OCI-LY1 (cell line): ENCODE measurements around the gene ADGRG4.

ENCODE experiments used
- H2AFZ ChIP-seq: fragments of 200-600 bp; sonication (generic), shearing (Covaris generic); 2 replicates; pipeline ENCODE4 v1.6.0; 2014; ENCODE audit warnings: antibody characterized with exemption, mild to moderate bottlenecking, low read length
- H3F3A ChIP-seq: fragments of 200-600 bp; sonication (generic), shearing (Covaris generic); 2 replicates; pipeline ENCODE4 v1.6.0; 2014; ENCODE audit warnings: mild to moderate bottlenecking, antibody characterized with exemption, low read length, moderate library complexity; ENCODE audit not compliant: insufficient read depth
- H3K27ac ChIP-seq: fragments of 200-600 bp; sonication (generic); 2 replicates; pipeline ENCODE4 v1.5.1; 2014; ENCODE audit warnings: low read length, mixed run types, mild to moderate bottlenecking, low read depth; ENCODE audit not compliant: poor library complexity, severe bottlenecking
- H3K27me3 ChIP-seq: fragments of 200-600 bp; sonication (generic); 2 replicates; pipeline ENCODE4 v1.6.0; 2014; ENCODE audit warnings: antibody characterized with exemption, mild to moderate bottlenecking, low read length, moderate library complexity; ENCODE audit not compliant: insufficient read depth
- H3K36me3 ChIP-seq: fragments of 200-600 bp; sonication (generic); 2 replicates; pipeline ENCODE4 v1.6.1; 2014; ENCODE audit warnings: mild to moderate bottlenecking, antibody characterized with exemption, low read length, moderate library complexity, mixed read lengths; ENCODE audit not compliant: insufficient read depth
- H3K4me1 ChIP-seq: fragments of 200-600 bp; sonication (generic); 2 replicates; pipeline ENCODE4 v1.5.1; 2014; ENCODE audit warnings: mild to moderate bottlenecking, low read length, moderate library complexity; ENCODE audit not compliant: insufficient read depth, severe bottlenecking
- H3K4me2 ChIP-seq: fragments of 200-600 bp; sonication (generic), shearing (Covaris generic); 2 replicates; pipeline ENCODE4 v1.6.1; 2014; ENCODE audit warnings: low read length
- H3K4me3 ChIP-seq: fragments of 200-600 bp; sonication (generic); 2 replicates; pipeline ENCODE4 v1.5.1; 2014; ENCODE audit warnings: low read length, low read depth, mild to moderate bottlenecking, mixed read lengths; ENCODE audit not compliant: poor library complexity, severe bottlenecking
- H3K79me2 ChIP-seq: fragments of 200-600 bp; shearing (Covaris generic); 2 replicates; pipeline ENCODE4 v1.6.1; 2016; ENCODE audit warnings: mixed run types, low read length, mixed read lengths; ENCODE audit not compliant: insufficient read depth
- H3K9ac ChIP-seq: fragments of 200-600 bp; sonication (generic), shearing (Covaris generic); 2 replicates; pipeline ENCODE4 v1.6.1; 2014; ENCODE audit warnings: mild to moderate bottlenecking, low read length, mixed read lengths
- H3K9me2 ChIP-seq: fragments of 200-600 bp; sonication (generic), shearing (Covaris generic); 2 replicates; pipeline ENCODE4 v1.6.1; 2014; ENCODE audit warnings: low read depth, mild to moderate bottlenecking, low read length, mixed read lengths
- H3K9me3 ChIP-seq: fragments of 200-600 bp; shearing (Covaris generic); 2 replicates; pipeline ENCODE4 v1.6.1; 2014; ENCODE audit warnings: low read length, mixed read lengths
- H4K20me1 ChIP-seq: fragments of 200-600 bp; sonication (generic), shearing (Covaris generic); 2 replicates; pipeline ENCODE4 v1.6.0; 2016; ENCODE audit warnings: mild to moderate bottlenecking, low read length; ENCODE audit not compliant: insufficient read depth
- CTCF ChIP-seq: fragments of 200-600 bp; sonication (generic), shearing (Covaris generic); IDR thresholded peaks from 2 replicates; pipeline ENCODE4 v1.5.1; 2017; ENCODE audit warnings: mild to moderate bottlenecking, antibody characterized with exemption, low read length, moderate library complexity, mixed read lengths
- EZH2 ChIP-seq: fragments of 200-600 bp; sonication (generic), shearing (Covaris generic); IDR thresholded peaks from 2 replicates; pipeline ENCODE4 v1.8.0; 2017; ENCODE audit warnings: borderline replicate concordance, mixed run types, mild to moderate bottlenecking, antibody characterized with exemption, low read length, moderate library complexity, mixed read lengths

Gene ADGRG4

GRCh38 chrX:136319600-136319999 is 18.8 kb downstream of the ADGRG4 start:
- H3K4me2 ChIP-seq, result no peak overlapping the region
- no peaks in the 10 kb centered on the region for H3K79me2 ChIP-seq
- H2AFZ ChIP-seq, result no peak overlapping the region
- no peaks in the 10 kb centered on the region for H3K9me2 ChIP-seq
- no peaks in the 10 kb centered on the region for H3F3A ChIP-seq
- H3K9ac ChIP-seq, result no peak overlapping the region
- TF ChIP-seq EZH2 (no peak), CTCF (no peak)
- H4K20me1 ChIP-seq, result no peaks in the 10 kb centered on the region
- H3K27me3 ChIP-seq, result no peaks in the 10 kb centered on the region
- no peaks in the 10 kb centered on the region for H3K36me3 ChIP-seq
- no peak overlapping the region for H3K27ac ChIP-seq
- no peaks in the 10 kb centered on the region for H3K9me3 ChIP-seq
- H3K4me3 ChIP-seq, result no peak overlapping the region
- no peaks in the 10 kb centered on the region for H3K4me1 ChIP-seq

GRCh38 chrX:136321532-136321931 is 20.8 kb downstream of the ADGRG4 start:
- Histone ChIP-seq H3K9ac (no peak overlapping the region), H3K27ac (no peak overlapping the region), H3K27me3 (no peaks in the 10 kb centered on the region), H3K4me3 (no peak overlapping the region), H3K4me2 (no peak overlapping the region), H4K20me1 (no peaks in the 10 kb centered on the region), H3K79me2 (no peaks in the 10 kb centered on the region), H3K4me1 (no peaks in the 10 kb centered on the region), H3K36me3 (no peaks in the 10 kb centered on the region), H3F3A (no peaks in the 10 kb centered on the region), H2AFZ (no peak overlapping the region), H3K9me2 (no peaks in the 10 kb centered on the region), H3K9me3 (no peaks in the 10 kb centered on the region)
- no peak for TF ChIP-seq EZH2
- TF ChIP-seq CTCF, result no peak

- Histone ChIP-seq H3K9me2 (no peaks in the 10 kb centered on the region), H3K9ac (no peak overlapping the region), H4K20me1 (no peaks in the 10 kb centered on the region), H3K4me3 (no peak overlapping the region), H3K9me3 (no peaks in the 10 kb centered on the region), H3K4me2 (no peak overlapping the region), H3K27ac (no peak overlapping the region), H3K36me3 (no peaks in the 10 kb centered on the region), H3K79me2 (no peaks in the 10 kb centered on the region), H3F3A (no peaks in the 10 kb centered on the region), H3K27me3 (no peaks in the 10 kb centered on the region), H3K4me1 (no peaks in the 10 kb centered on the region), H2AFZ (no peak overlapping the region)
- TF ChIP-seq CTCF, result no peak
- TF ChIP-seq EZH2, result no peak
Measured at GRCh38 chrX:136322064-136322463, 21.3 kb downstream of the ADGRG4 start.
